GM19193 (cell line): Measurements from ENCODE around the gene ERGIC1.

Experiments
- POLR2A ChIP-seq: IDR thresholded peaks from 4 replicates; pipeline ENCODE4 v1.6.1; 2011; ENCODE audit not compliant: insufficient read depth, insufficient read length; ENCODE audit errors: extremely low read depth

ERGIC1 gene

DNA sequence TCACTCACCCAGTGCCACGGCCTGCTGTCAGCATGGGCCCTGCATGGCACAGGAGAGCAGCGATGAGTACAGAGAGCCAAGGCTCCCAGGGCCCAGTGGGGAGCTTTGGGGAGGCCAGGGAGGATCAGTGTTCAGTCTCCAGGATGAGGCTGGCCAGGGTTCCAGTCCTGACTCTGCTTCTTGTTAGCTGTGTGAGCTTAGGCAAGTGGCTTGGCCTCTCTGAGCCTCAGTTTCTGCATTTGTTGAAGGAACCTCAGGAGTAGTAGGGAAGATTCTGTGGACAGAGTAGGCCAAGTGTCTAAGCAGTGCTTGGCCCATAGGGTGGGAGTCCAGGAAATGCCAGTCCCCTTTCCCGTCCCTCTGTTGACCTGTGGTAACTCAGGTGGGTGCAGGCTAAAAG lies 39.5 kb downstream of the ERGIC1 start:
- no peak for TF ChIP-seq POLR2A

DNA sequence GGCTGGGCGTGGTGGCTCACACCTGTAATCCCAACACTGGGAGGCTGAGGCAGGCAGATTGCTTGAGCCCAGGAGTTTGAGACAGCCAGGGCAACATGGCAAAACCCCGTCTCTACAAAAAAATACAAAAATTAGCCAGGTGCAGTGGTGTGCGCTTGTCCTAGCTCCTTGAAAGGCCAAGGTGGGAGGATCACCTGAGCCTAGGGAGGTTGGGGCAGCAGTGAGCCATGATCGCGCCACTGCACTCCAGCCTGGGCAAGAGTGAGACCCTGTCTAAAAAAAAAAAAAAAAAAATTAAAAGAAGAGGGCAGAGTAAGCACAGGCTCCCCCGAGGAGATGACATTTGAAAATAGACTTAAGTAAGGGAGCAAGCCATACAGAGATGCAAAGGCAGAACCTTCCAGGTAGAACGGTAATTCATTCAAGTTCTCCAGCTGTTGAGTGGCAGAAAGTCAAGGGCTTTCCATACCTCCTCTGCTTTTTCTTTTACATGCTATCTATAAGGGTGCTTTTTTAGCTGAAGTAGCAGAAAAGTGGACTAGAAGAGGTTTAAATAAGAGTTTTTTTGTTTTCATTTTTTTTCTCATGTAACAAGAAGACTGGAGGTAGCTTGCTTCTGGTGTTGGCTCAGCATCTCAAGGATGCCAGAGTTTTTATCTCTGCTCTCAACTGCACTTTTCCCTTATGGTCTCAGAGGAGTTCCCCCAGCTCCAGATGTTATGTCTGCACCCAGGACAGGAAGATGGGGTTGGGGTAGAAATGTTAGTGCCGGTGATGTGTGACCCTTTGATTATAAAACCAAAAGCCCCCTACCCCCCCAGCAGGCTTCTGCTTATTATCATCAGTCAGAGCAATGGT lies 40.8 kb downstream of the ERGIC1 start:
- TF ChIP-seq POLR2A: no peak

DNA sequence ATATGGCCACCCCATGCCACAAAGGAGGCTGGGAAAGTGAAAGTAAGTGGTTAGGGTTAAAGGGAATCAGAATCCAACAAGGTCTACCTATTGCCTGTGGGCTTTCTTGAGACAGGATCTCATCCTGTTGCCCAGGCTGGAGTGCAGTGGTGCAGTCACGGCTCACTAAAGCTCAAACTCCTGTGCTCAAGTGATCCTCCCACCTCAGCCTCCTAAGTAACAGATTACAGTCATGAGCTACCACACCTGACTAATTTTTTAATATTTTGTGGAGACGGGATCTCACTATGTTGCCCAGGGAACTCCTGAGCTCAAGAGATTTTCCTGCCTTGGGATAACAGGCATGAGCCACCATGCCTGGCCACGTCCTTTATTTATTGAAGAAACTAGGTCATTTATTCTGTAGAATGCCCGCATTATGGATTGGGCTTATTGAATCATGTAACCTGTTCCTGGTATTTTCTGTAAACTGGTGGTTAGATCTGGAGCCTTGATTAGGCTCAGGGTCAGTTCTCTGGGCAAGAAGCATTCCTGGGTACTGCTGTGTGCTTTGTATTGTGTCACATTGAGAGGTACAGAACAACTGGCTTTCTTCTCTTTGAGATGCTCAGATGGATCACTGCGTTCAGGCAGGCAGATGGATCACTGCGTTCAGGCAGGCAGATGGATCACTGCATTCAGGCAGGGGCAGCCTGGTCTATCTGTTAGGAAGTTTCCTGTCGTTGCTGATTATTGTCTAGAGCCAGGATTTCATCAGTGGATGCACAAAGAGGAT lies 41.6 kb downstream of the ERGIC1 start:
- TF ChIP-seq POLR2A: no peak

DNA sequence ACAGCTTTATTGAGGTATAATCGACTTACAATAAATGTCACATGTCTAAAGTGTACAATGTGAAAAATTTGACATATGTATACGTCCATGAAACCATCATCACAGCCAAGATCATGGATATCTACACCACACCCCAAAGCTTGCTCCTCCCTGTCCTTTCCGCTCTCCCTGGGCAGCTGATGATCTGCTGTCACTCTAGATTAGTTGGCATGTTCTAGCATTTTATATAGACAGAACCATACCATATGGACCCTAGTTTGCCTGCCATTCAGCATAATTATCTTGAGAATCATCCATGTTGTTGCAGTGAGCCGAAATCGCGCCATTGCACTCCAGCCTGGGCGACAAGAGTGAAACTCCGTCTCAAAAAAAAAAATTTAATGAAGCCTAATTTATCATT lies 42.5 kb downstream of the ERGIC1 start:
- no peak for TF ChIP-seq POLR2A

DNA sequence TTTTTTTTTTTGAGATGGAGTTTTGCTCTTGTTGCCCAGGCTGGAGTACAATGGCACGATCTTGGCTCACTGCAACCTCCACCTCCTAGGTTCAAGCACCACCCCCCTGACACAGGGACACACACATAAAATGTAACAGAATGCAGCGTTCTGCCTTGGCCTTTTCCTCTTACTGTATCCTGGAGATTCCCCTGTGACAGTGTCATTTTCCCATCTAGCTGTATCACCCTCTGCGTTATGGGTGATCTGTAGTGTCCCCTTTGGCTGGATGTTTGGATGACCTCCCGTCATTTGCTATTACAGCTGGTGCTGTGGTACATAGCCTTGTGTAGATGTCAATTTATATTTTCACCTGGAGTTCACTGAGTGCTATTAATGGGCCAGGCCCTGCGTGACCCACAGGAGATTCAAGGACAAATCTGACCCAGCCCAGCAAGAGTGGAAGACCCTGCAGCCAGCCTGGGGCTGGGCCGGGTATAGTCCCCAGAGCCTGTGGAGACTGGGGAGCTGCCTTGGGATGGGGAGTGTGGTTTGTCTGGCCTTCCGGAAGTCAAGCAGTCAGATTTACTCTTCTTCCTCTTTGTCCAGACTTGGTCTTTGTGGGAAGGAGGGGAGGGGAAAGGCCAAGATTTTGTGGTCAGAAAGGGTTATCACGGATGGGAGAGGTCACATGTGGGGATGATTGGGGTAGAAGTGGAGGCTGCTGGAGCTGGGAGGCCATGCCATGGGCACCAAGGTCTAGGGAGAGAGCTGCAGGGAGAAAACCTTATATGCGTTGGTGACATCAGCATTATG lies 43.6 kb downstream of the ERGIC1 start:
- TF ChIP-seq POLR2A: no peak

DNA sequence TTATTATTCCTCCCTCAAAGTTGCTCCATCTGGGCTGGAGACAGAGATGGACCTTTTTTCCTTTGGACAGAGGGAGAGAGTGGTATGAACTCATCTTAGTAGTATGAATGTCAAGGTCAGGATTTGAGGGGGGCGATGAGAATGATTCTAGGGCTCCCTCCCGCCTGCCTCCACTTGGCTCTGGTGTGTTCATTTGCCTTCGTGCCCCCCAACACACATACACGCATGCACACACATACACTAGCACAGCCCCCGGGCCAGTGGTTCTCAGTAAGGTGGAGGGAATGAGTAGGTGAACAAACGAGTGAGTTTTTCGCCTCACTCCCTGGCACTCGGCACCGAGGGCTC lies 44.5 kb downstream of the ERGIC1 start:
- TF ChIP-seq POLR2A: no peak

DNA sequence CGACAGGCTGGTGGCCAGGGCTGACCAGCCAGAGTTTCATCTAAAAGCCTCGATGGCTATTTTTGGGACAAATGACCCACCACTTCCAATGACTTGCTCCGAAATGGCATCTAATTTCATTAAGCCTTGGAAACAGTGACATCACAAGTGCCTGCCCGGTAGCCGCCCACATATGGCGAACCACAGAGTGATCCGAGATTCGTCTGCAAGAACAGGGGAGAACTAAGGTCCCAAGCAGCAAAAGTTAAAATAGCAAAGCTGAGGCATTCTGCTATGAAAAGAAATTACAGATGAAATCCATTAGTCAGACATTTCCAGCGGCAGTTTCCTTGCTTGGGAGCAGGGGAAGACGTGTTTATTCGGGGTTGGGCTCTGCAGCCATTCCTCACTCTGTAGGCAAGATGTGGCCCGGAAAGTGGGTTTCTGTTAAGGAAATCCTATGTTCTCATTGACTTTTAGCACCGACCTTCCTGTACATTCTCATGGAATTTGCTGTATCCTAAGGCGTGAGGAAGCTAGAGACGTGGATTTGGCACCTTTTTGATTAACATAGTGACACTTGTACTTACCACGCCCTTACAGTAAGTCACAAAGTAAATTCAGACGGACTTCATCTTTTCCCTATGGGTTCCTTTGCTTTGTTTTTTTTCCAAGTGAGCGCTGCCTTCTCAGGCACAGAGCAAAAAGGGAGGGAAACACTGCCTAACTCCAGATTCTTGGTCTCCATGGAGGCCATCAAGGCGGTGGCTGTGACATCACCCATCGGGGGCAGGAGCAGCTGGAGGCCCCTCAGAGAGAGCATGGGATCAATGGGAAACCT lies 45.1 kb downstream of the ERGIC1 start:
- no peak for TF ChIP-seq POLR2A

DNA sequence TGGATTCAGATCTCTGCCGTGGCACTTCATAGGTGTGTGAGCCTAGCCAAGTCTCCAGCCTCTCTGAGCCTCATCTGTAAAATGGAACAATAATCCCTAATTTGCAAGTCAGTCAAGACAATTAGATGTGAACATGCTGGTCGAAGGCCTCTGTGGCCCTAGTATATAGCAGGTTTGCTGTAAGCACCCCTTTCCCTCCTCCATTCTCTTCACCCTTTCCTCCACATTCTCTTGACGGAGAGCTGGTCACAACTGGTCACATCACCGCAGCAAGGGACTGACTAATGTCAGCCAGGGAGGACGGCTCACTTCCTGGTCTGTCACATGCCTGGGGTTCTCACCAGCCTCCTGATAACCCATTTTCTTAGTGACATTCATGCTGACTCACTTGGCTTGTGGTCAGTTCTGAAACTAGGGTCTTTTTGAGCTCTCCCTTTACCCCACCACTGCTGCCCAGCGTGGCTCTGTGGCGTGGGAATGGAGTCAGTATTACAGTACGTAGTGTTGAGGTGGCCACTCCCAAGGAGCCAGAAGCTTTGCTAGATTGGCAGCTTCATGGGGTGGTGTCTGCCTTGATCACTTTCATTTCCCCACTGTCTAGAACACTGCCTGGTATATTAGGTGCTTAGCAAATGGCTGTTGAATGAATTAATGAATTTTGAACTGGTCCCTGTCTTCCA lies 47.8 kb downstream of the ERGIC1 start:
- peak; percentile 34 for TF ChIP-seq POLR2A

DNA sequence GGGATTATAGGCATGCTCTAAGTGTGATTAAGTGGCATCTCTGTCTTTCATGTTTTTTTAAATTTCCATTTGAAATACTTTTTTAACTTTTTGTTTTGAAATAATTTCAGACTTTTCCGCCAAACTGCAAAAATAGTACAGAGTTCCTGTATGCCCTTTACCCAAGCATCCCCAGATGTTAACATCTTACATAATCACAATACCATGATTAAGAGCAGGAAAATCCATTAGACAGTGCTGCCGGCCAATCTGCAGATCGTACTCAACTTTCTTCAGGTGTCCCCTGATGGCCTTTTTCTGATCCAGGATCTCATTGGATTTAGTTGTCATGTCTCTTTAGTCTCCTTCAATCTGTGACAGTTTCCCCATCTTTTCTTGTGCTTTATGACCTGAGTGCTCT lies 49.0 kb downstream of the ERGIC1 start:
- no peak for TF ChIP-seq POLR2A

DNA sequence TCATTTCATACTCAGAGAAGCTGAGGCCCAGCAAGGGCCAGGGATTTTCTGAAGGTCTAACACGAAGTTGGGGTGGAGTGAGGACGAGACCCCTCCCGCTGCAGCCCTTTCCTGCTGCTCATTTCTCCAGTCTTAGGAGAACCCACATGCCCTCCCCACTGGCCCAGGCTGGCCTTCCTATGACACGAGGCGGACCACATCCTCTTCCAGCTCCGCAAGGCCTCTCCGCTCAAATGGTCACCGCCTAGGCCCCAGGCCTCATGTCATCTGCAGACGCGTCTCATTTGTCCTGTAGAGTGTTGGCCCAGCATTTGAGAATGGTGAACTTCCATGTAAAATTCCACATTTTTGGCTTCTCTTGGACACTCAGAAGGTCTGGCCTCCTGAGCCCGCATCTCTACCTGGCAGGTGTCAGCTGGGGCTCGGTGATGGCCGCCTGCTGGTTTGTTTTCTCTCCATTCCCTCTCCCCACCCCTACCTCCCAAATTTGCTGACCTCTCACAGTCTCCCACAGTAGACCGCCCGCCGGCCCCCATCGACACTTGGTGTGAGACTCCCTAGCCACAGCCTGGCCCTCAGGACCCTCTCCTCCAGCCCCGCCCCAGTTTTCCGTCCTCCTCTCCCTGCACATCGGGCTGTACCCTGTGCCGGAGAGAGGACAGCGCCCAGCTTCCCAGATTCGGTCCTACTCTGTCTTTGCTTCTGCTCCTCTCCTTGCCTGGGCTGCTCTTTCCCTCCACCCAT lies 51.7 kb downstream of the ERGIC1 start:
- TF ChIP-seq POLR2A: no peak

DNA sequence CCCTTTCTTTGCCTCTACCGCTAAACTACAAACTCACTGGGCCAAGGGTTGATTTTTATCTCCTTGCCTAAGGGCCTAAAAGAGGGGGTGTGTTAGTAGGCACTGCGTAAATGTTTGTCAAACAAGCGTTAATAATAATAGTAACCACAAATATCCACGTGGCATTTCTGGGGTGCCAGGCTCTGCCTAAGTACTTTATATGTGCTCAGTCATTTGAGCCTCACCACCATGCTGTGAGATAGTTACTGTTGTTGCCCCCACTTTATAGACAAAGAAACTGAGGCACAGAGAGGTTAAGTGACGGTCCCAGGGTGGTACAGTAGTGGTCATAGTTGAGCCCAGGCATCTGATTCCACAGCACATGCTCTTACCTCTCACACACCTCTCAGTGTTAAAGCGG lies 52.4 kb downstream of the ERGIC1 start:
- TF ChIP-seq POLR2A: no peak

DNA sequence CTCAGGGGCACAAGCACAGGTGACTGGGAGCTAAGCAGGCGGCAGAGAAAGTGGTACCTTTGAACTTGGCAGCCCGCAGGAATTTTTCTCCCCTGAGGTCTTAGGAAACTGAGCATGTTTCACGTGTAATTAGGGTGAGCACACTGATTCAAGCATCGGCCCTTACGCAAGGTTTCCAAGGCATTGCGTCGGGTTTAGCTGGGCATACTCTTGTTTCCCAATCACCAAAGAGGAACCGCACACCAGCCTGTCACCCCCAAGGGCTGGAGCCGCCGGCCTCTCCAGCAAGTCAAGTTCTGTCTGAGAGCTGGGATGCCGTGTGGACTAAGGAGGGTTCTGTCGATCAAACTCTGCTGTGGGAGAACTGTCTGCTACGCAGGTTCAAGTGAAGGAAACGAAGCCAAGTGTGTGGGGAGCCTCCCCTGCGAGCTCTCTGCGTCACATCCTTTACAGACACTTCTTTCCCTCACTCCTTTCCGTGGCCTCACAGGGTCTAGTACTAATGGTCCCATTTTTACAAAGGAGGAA lies 53.0 kb downstream of the ERGIC1 start:
- no peak for TF ChIP-seq POLR2A

DNA sequence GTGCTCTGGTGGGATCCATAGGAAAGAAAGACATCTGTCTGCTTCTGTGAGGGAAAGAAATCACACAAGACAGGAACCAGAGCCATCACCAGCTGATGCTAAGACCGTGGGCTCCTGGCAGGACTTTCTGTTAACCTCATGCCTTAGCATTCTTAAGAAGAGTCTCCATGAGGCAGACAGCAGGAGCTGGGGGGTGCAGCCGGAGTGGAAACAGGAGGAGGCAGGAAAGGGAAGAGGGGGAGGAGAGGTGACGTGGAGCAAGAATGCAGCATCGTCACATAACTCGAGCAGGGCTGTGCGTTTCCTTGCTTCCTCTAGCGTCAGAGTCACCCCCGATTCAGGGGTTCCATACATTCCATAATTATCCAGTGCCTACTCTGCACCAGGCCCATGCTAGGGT lies 53.6 kb downstream of the ERGIC1 start:
- TF ChIP-seq POLR2A: no peak

DNA sequence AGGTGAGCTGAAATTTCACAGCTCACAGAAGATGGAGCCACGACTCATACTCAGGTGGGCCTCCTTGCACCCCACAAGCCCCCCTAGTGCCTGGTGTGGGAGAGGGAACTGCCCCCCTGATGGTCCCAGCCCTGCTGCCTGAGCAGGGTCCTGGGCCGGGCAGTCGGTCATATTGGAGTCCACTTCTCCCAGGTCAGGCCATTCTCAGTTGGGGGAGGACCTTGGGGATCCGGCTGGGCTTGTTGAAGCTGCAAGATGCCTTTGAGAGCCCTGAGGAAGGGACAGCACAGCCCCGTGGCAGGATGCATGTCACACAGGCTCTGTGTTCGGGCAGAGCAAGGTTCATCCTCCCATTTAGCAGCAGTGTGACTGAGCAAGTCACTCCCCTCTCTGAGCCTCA lies 56.6 kb downstream of the ERGIC1 start:
- TF ChIP-seq POLR2A: no peak
